Skeletal muscle satellite cell (primary cell): ENCODE measurements around the gene AXIN2.
"Not testable (repeated sequence)": the region's sequence is repeated elsewhere in the genome, so short reads cannot be mapped to it uniquely, and the experiment has no call there.

Experiments used
- H3K27me3 ChIP-seq: 2 replicates; pipeline ENCODE4 v1.7.0; 2013; ENCODE audit warnings: low read length; ENCODE audit not compliant: control insufficient read depth, insufficient read depth
- H3K36me3 ChIP-seq: 2 replicates; pipeline ENCODE4 v1.7.0; 2013; ENCODE audit warnings: mild to moderate bottlenecking, control low read depth, low read length; ENCODE audit not compliant: insufficient read depth
- H3K4me1 ChIP-seq: 2 replicates; pipeline ENCODE4 v1.7.0; 2013; ENCODE audit warnings: low read length; ENCODE audit not compliant: control insufficient read depth, insufficient read depth
- H3K4me2 ChIP-seq: 2 replicates; pipeline ENCODE4 v1.7.0; 2013; ENCODE audit warnings: mild to moderate bottlenecking, low read length
- H3K4me3 ChIP-seq: 2 replicates; pipeline ENCODE4 v1.7.0; 2013; ENCODE audit warnings: low read length
- H3K9ac ChIP-seq: 2 replicates; pipeline ENCODE4 v1.7.0; 2013; ENCODE audit warnings: mild to moderate bottlenecking, low read depth, low read length, moderate library complexity
- H3K9me3 ChIP-seq: replicated peaks from 2 replicates; pipeline ENCODE4 v1.7.0; 2013; ENCODE audit warnings: mild to moderate bottlenecking, control low read depth, low read length

Gene AXIN2

GRCh38 chr17:65515959-65516948 lies 45.2 kb downstream of the AXIN2 start:
- no peaks in the 10 kb centered on the region for H3K36me3 ChIP-seq
- peaks cover 10% of the 10 kb centered on the region for H3K27me3 ChIP-seq
- H3K9me3 ChIP-seq = no peaks in the 10 kb centered on the region
- no peak overlapping the region for H3K4me3 ChIP-seq
- H3K4me1 ChIP-seq = peaks cover 10% of the 10 kb centered on the region
- no peak overlapping the region for H3K4me2 ChIP-seq
- no peak overlapping the region for H3K9ac ChIP-seq

GRCh38 chr17:65515512-65515911 lies 45.9 kb downstream of the AXIN2 start:
- Histone ChIP-seq H3K9ac (no peak overlapping the region), H3K4me3 (no peak overlapping the region), H3K36me3 (no peaks in the 10 kb centered on the region), H3K27me3 (peaks cover 10% of the 10 kb centered on the region), H3K4me2 (no peak overlapping the region), H3K9me3 (no peaks in the 10 kb centered on the region), H3K4me1 (peaks cover 10% of the 10 kb centered on the region)

GRCh38 chr17:65514541-65514940 lies 46.9 kb downstream of the AXIN2 start:
- H3K9me3 ChIP-seq = no peaks in the 10 kb centered on the region
- H3K4me2 ChIP-seq = peak overlapping the region; percentile 47
- H3K27me3 ChIP-seq = peaks cover 10% of the 10 kb centered on the region
- H3K9ac ChIP-seq = no peak overlapping the region
- H3K36me3 ChIP-seq = no peaks in the 10 kb centered on the region
- peaks cover 10% of the 10 kb centered on the region for H3K4me1 ChIP-seq
- no peak overlapping the region for H3K4me3 ChIP-seq

GRCh38 chr17:65514082-65514481 lies 47.4 kb downstream of the AXIN2 start:
- H3K36me3 ChIP-seq = no peaks in the 10 kb centered on the region
- H3K9ac ChIP-seq = no peak overlapping the region
- no peak overlapping the region for H3K4me3 ChIP-seq
- peaks cover 8% of the 10 kb centered on the region for H3K27me3 ChIP-seq
- H3K4me2 ChIP-seq = peak overlapping the region; percentile 47
- peaks cover 10% of the 10 kb centered on the region for H3K4me1 ChIP-seq
- H3K9me3 ChIP-seq = no peaks in the 10 kb centered on the region

GRCh38 chr17:65511316-65511715 lies 50.1 kb downstream of the AXIN2 start:
- Histone ChIP-seq H3K4me1 (peaks cover 10% of the 10 kb centered on the region), H3K36me3 (no peaks in the 10 kb centered on the region), H3K9me3 (no peaks in the 10 kb centered on the region), H3K4me3 (no peak overlapping the region), H3K27me3 (no peaks in the 10 kb centered on the region), H3K9ac (no peak overlapping the region), H3K4me2 (no peak overlapping the region)

- Histone ChIP-seq H3K4me2 (no peak overlapping the region), H3K36me3 (no peaks in the 10 kb centered on the region), H3K9me3 (no peaks in the 10 kb centered on the region), H3K27me3 (no peaks in the 10 kb centered on the region), H3K9ac (no peak overlapping the region), H3K4me3 (no peak overlapping the region), H3K4me1 (peaks cover 2% of the 10 kb centered on the region)
Measured at GRCh38 chr17:65509032-65509431, 52.4 kb downstream of the AXIN2 start.

- H3K4me1 ChIP-seq, H3K36me3 ChIP-seq, H3K4me2 ChIP-seq, H3K9ac ChIP-seq, H3K27me3 ChIP-seq, H3K4me3 ChIP-seq, H3K9me3 ChIP-seq: not testable (repeated sequence)
Measured at GRCh38 chr17:65504673-65505072, 56.8 kb downstream of the AXIN2 start.

GRCh38 chr17:65504141-65504540 lies 57.3 kb downstream of the AXIN2 start:
- H3K9ac ChIP-seq = no peak overlapping the region
- H3K4me1 ChIP-seq = no peaks in the 10 kb centered on the region
- H3K36me3 ChIP-seq = no peaks in the 10 kb centered on the region
- H3K4me3 ChIP-seq = no peak overlapping the region
- H3K4me2 ChIP-seq = no peak overlapping the region
- H3K27me3 ChIP-seq = peaks cover 3% of the 10 kb centered on the region
- no peaks in the 10 kb centered on the region for H3K9me3 ChIP-seq

- Histone ChIP-seq H3K9ac (no peak overlapping the region), H3K36me3 (no peaks in the 10 kb centered on the region), H3K4me2 (no peak overlapping the region), H3K27me3 (peaks cover 9% of the 10 kb centered on the region), H3K4me3 (no peak overlapping the region), H3K9me3 (no peaks in the 10 kb centered on the region), H3K4me1 (no peaks in the 10 kb centered on the region)
Measured at GRCh38 chr17:65503557-65503956, 57.9 kb downstream of the AXIN2 start.

- H3K4me3 ChIP-seq = no peak overlapping the region
- H3K9me3 ChIP-seq = no peaks in the 10 kb centered on the region
- no peak overlapping the region for H3K9ac ChIP-seq
- no peaks in the 10 kb centered on the region for H3K36me3 ChIP-seq
- peaks cover 25% of the 10 kb centered on the region for H3K27me3 ChIP-seq
- no peak overlapping the region for H3K4me2 ChIP-seq
- H3K4me1 ChIP-seq = no peaks in the 10 kb centered on the region
Measured at GRCh38 chr17:65498816-65499215, 62.6 kb downstream of the AXIN2 start.

- Histone ChIP-seq H3K9me3 (no peaks in the 10 kb centered on the region), H3K4me3 (no peak overlapping the region), H3K9ac (no peak overlapping the region), H3K36me3 (no peaks in the 10 kb centered on the region), H3K27me3 (peaks cover 25% of the 10 kb centered on the region), H3K4me2 (no peak overlapping the region), H3K4me1 (no peaks in the 10 kb centered on the region)
Measured at GRCh38 chr17:65496801-65497200, 64.6 kb downstream of the AXIN2 start.
